NCI-H1930 (cell line): ENCODE data around the gene PITPNC1.
"Not testable (repeated sequence)": the region's sequence is repeated elsewhere in the genome, so short reads cannot be mapped to it uniquely, and the experiment has no call there.

ENCODE experiments used
- DNase-seq, 2 experiments: peaks; one replicate each; lab custom pipeline; 2025; lab: John Stamatoyannopoulos, UW

Gene PITPNC1

GRCh38 chr17:67514998-67515397, 137.9 kb downstream of the PITPNC1 start:
- DNase-seq, result no peak

DNA sequence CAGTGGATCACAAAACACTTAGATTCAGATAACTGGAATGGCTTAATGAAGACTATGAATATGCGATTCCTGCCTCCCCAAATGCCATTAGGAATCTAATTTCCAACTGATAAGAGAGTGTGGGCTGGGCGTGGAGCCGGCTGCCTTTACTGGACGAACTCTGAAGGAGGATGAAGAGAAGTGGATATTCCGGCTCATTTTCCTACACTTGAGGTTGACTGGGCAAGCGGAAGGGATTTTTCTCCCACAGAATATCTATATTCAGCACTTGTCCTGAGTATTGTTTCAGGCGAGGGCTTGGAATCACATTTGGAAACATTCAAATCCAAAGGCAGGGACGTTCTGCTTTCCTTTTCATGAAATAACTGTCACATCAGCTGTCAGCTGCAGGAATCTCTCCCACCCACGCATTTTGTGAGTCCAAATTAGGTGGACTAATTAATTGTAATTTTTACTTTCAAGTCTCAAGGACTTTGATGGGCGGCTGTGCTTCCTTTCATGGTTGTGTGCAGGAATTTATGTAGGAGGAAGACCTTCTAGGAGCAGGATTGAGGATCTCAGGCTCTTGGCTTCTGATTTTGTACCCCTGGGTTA, 138.5 kb downstream of the PITPNC1 start:
- DNase-seq, result no peak

DNA sequence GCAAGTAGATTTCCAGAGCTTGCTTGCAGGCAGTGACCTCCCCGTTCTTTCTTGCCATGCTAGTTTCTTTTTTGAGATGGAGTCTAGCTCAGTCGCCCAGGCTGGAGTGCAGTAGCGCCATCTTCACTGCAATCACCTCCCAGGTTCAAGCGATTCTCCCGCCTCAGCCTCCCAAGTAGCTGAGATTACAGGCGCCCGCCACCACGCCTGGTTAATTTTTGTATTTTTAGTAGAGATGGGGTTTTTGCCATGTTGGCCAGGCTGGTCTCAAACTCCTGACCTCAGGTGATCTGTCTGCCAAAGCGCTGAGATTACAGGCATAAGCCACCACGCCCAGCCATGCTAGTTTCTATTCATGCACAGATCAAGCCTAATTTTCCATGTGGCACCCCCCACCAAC, 139.5 kb downstream of the PITPNC1 start:
- DNase-seq, result not testable (repeated sequence)

GRCh38 chr17:67517325-67517724, 140.2 kb downstream of the PITPNC1 start:
- DNase-seq, result no peak

DNA sequence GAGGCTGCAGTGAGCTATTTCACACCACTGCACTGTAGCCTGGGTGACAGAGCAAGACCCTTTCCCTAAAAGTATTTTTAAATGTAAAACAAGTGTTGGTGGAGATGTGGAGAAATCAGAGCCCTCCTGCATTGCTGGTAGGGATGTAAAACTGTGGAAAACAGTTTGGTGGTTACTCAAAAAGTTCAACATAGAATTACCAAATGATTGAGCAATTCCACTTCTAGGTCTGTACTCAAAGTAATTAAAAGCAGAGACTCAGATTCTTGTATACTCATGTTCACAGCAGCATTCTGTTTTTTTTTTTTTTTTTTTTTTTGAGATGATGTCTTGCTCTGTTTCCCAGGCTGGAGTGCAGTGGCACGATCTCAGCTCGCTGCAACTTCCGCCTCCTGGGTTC, 141.8 kb downstream of the PITPNC1 start:
- DNase-seq, result no peak

DNA sequence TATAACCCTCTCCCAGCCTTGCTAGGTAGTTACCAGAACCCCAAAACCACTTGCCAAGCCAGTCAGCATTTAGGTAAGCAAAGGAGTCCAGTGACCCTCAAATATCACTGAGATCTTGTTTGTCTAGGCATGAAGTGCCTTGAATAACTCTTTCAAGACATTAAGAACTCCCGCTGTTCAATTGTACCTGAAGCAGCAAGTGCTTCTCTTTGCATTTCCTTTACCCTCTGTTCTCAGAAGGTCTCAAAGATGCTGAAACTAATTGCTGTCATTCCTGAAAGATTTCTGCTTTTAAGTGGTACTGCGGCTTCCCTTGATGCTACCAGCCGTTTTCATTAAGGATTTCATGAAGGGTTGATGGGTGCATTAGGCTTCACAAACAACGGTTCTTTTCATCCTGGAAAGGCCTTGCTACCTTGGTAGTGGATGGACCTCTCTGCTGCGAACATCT, 142.7 kb downstream of the PITPNC1 start:
- no peak for DNase-seq

- no peak for DNase-seq
Observed at GRCh38 chr17:67520252-67520906, 143.3 kb downstream of the PITPNC1 start.

GRCh38 chr17:67520916-67521774, 144.1 kb downstream of the PITPNC1 start:
- no peak for DNase-seq

GRCh38 chr17:67521775-67522069, 144.6 kb downstream of the PITPNC1 start:
- DNase-seq, result no peak

GRCh38 chr17:67523101-67523500, 146.0 kb downstream of the PITPNC1 start:
- DNase-seq, result no peak

DNA sequence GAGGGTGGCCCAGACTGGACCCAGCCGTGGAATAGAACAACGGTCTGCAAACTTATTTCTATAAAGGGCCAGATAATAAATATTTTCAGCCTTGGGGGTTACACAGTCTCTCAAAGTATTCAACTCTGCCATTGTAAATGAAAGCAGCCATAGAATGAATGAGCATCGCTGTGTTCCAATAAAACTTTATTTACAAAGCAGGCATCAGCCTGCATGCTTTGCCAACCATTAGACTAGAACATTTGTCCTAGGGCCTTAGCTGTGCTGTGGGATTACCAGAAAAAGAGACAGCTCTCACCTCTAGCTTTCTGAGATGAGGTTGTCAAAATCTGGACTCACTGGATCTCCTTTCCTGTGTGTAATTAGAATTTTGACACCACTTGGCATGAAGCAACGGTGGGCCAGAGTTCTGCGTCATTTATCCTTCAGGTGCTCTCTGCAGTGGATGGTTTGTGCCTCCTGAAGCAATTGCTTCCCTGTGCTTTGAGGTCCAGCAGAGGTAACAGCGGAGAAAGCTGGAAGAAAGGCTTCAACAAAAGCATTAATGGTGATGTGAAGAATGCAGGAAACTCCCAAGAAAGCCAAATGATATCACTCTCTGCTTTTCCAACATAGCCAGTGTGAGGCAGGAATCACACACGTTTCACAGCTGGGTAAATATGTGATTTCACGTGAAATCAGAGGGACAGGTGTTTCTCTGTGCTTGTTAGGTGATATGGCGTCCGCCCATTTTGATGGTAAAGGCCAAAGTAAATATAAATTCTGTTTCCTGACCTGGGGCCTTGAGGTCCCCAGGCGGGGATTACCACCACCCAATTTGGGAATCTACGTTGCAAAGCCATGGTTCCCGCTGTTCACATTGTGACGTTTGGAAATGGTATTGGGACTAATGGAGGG, 148.4 kb downstream of the PITPNC1 start:
- DNase-seq, result no peak

GRCh38 chr17:67526700-67527099, 149.6 kb downstream of the PITPNC1 start:
- no peak for DNase-seq

- no peak for DNase-seq
Observed at GRCh38 chr17:67528751-67529436, 151.8 kb downstream of the PITPNC1 start.

- no peak for DNase-seq
Observed at GRCh38 chr17:67531291-67531690, 154.2 kb downstream of the PITPNC1 start.

DNA sequence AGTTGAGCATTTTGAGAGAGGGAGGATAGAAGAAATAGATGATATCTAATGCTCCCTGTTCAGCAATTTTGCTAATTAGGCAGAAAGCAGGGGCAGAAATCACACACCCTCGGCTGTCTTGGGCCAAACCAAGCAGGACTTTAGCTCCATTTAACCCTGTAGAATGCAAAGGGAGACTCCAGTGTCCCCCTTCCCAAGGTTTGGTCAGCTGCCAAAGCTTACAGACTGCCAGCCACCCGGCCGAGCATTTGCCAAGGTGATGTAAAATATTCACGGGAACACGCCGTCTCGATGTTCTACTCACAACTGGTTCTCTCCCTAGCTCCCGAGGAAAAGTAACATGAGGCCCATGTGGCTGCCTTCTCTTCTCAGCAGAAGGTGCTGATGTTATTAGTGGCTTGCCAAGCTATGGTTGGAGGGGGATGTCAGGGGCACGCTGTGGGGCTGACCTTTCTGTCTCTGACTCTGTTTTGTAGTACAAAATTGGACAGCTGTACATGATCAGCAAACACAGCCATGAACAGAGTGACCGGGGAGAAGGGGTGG, 155.3 kb downstream of the PITPNC1 start:
- DNase-seq, result no peak

DNA sequence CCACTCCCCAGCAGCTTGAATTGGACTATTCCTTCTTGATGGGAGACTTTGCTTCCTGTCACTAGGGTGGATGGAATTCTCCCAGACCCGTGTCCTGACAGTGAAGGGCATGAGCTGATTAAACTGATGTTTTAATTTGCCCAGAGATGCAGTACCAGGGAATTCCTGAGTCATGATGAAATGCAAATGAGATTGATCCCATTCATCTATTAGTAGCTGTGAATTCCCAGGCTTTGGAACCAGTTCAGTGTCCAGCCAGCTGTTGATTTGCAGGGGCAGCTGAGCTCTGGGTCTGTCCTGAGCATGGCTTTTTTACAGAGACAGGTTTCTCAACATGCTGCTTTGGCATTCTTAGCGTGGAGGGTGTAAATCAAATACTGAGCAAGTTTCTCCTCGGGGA, 157.9 kb downstream of the PITPNC1 start:
- DNase-seq, result no peak

DNA sequence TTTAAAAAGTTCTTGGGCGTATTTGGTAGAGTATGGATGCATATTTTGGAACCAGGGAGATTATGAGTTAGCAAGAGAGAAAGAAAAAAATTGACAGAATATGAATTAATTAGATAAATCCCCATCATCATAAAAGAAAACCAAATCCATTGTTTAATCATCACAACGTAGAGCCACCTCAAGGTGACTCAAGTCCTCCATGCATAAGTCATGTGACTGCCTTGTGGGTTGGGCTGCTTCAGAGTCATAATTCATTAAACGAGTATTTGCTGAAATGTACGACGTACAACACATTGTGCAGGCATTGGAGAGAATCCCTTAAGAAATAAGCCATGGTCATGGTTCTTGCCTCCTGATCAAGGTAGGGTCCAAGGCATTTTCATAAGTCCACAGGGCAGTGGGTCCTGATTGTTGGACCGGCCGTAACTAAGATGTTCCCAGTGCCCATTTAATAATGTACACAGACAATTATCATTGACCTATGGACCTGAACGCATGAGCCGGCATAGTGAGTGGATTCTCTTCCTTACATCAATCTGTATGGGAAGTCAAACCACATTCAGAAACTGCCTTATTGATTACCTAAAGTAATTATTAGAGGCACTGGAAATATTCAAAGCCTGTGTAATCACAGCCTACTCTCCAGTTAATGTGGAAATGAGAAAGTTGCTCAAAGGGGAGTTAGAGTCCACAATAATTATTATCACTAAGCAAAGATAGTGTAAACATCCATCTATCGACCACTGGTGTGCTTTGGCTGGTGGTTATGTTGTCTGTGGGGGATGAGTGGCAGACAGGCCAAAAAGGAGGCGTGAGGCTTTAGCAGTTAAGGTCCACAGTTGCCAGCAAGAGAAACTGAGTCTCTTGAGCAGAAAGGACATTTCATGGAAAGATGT, 165.4 kb downstream of the PITPNC1 start:
- DNase-seq, result no peak

GRCh38 chr17:67544364-67544955, 167.4 kb downstream of the PITPNC1 start:
- DNase-seq, result no peak

GRCh38 chr17:67546578-67547527, 169.8 kb downstream of the PITPNC1 start:
- DNase-seq, result no peak
